Endometrial microvascular endothelial cells (primary cell): ENCODE results near the gene SLC35F3. TPM values are rescaled to one million over a fixed set of nuclear protein-coding genes. Genes with fewer than 3 reads are reported as not detected.

Source experiments
- in situ Hi-C: cut with HindIII; loops from 2 replicates; pipeline ENCODE4 v1.10.0; 2017; ENCODE audit warnings: low sequenced_read_pairs, low pct_unique_long_range_greater_than_20kb; ENCODE audit errors: inconsistent ontology term
- total RNA-seq: library from RNA; depleted of rRNA; stranded (reverse); fragments of >200 nt; gene quantifications from one replicate; pipeline ENCODE4 v1.2.3, GENCODE V29; 2015; ENCODE audit errors: inconsistent ontology term

Gene SLC35F3
- total RNA-seq, 1 donor from 2014 or later, result not detected

- in situ Hi-C loops, result no loop called here
Observed at GRCh38 chr1:234250747-234251146, 346.3 kb downstream of the SLC35F3 start.

DNA sequence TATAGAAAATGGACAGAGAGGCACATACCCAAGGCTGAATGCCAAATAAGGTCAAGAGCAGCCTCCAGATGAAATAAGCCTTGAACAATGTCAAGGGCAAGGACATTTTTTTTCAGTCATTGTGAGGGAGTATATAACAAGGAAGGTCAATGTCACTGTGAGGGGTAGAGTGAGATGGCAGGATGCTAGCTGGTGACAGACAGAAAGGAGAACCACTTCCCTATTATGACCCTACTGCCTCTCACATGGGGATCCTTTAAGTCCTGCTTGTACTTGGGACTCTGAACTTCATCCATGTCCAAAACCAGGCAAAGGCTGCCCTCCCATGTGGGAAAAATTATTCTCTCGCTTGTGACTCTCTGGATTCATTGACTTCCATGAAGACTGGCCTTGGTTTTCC lies 349.3 kb downstream of the SLC35F3 start:
- in situ Hi-C loops, result no loop called here

- in situ Hi-C loops, result no loop called here
Observed at GRCh38 chr1:234256359-234256758, 351.9 kb downstream of the SLC35F3 start.

- in situ Hi-C loops, result no loop called here
Observed at GRCh38 chr1:234258071-234258470, 353.6 kb downstream of the SLC35F3 start.

GRCh38 chr1:234260578-234260977 lies 356.1 kb downstream of the SLC35F3 start:
- in situ Hi-C loops, result no loop called here

GRCh38 chr1:234261545-234261944 lies 357.1 kb downstream of the SLC35F3 start:
- in situ Hi-C loops, result no loop called here

- in situ Hi-C loops, result no loop called here
Observed at GRCh38 chr1:234262007-234262753, 357.7 kb downstream of the SLC35F3 start.

DNA sequence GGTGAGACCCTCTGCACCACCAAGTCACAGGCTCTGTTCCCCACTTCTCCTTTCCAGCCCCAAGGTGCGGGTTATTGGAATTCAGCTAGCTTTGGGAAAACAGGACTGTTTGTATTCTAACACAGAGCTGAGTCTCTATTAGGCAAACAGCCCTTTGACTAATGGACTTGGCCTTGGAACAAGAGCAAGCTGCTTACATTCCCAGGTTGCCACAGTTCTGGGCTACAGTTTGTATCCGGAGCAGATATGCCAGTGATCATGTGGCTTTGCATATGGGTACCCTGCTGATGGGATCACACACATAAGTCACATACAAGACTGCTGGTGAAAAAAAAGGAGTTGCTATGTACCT lies 358.3 kb downstream of the SLC35F3 start:
- in situ Hi-C loops, result no loop called here

GRCh38 chr1:234264832-234265231 lies 360.4 kb downstream of the SLC35F3 start:
- in situ Hi-C loops, result no loop called here

DNA sequence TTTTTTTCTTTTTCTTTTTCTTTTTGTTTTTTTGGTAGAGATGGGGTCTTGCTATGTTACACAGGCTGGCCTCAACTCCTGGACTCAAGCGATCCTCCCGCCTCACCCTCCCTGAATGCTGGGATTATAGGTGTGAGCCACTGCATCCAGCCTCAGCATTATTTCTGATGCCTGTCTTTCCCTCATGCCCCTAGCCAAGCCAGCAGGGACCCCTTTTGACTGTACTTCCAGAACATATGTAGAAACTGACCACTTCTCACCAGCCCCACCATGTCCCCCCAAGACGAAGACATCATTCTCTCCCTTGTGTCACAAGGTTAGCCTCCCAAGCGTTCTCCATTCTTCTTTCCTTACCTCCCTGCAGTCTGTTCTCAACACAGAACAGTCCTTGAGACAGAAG lies 360.8 kb downstream of the SLC35F3 start:
- in situ Hi-C loops, result no loop called here

- in situ Hi-C loops, result no loop called here
Observed at GRCh38 chr1:234265861-234266260, 361.4 kb downstream of the SLC35F3 start.

DNA sequence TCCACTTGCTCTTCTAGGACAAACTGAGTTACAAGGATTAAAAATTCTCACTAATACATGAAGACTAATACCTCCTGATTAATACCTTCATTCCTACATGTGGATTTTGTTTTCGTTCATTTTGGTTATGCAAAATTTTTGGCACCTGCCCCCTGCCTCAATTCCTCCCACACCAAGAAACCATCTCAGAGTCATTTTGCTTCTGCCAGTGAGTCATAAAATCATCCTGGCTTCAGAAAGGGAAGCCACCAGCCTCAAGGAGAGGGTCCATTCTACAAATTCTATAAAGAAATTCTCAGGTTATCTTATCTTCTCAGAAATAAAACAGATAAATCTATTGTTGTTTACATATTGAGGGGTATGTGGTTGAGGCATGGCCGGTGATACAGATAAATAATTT lies 365.6 kb downstream of the SLC35F3 start:
- in situ Hi-C loops, result no loop called here

GRCh38 chr1:234270581-234271242 lies 366.2 kb downstream of the SLC35F3 start:
- in situ Hi-C loops, result no loop called here

DNA sequence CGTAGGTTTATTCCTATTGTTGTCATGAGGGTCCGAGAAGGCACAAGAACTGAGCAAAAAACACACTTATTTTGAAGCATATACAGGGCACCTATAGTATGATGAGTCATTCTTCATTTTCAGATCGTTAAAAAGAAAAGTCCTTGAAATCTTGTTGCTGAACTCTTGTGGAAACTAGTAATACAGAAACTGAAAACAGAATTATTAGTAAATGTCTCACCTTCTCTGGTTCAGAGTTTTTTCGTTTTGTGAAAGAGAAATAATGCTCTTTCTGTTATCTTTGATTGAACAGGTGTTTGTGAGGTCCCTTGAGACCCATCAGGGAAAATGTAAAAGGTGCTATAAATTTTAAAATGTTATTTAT lies 366.7 kb downstream of the SLC35F3 start:
- in situ Hi-C loops, result no loop called here

GRCh38 chr1:234272656-234273312 lies 368.3 kb downstream of the SLC35F3 start:
- in situ Hi-C loops, result no loop called here

- in situ Hi-C loops, result no loop called here
Observed at GRCh38 chr1:234273981-234274380, 369.5 kb downstream of the SLC35F3 start.

- in situ Hi-C loops, result no loop called here
Observed at GRCh38 chr1:234276151-234276788, 371.8 kb downstream of the SLC35F3 start.

DNA sequence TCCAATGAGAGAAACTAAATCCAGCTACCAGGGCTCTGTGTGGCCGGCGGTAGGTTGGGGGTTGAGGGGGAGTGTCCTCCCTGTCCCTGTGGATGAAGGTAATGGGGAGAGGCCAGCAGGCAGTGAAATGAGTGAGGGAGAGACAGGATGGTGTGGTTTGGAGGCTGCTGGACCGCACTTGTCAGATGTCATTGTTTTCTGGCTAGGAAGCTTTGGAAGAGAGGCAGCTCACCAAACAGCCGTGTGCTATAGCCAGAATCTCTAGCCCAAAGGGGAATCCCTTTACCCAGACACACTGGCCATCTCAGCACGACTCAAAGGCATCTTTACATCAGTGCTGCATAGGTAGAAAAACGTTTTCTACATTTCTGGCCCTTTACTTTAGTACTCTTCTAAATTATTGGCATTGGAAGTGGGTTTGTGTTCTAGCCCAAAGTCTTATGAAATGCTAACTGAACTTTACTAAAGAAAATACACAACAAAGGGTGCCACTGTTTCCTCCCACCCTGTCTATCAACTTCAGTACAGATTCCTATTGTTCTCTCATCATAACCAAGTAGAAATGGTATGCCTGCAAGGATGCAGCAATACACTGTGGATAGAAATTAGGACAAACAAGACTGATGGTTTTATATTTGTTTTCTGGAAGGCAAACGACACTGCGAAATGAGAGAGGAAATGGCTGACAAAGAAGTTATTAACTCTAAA lies 372.8 kb downstream of the SLC35F3 start:
- in situ Hi-C loops, result no loop called here

- in situ Hi-C loops, result no loop called here
Observed at GRCh38 chr1:234279021-234279420, 374.5 kb downstream of the SLC35F3 start.
